CD4-positive, alpha-beta T cell (primary cell): Measurements from ENCODE around the gene GNG5. TPM values are rescaled to one million over a fixed set of nuclear protein-coding genes. Genes with fewer than 3 reads are reported as not detected.

ENCODE experiments used
- ATAC-seq: fragments of 200-7000 bp; cut with Tn5 transposase; one replicate; pipeline ENCODE4 v1.10.0; 2022; ENCODE audit warnings: mild to moderate bottlenecking; ENCODE audit not compliant: poor library complexity
- CTCF ChIA-PET: fragments of 350-600 bp; sonication (Branson Sonifier 250); formaldehyde crosslinking; loops from one replicate; lab custom pipeline; 2021; ENCODE audit warnings: antibody characterized with exemption, inconsistent platforms; lab: Charles Lee
- POLR2A ChIA-PET: fragments of 350-600 bp; sonication (Branson Sonifier 250); formaldehyde crosslinking; loops from one replicate; lab custom pipeline; 2021; ENCODE audit warnings: antibody characterized with exemption, inconsistent platforms; lab: Charles Lee
- DNase-seq, 14 experiments: peaks; one replicate each; pipeline ENCODE4 v3.0.0-alpha.2; 2013 to 2020; ENCODE audit warnings: mixed read lengths in 2 of 14
- H3K27ac ChIP-seq, 2 donors: one replicate each; pipeline versions ENCODE4 v1.5.1 to v1.7.0; 2013; ENCODE audit warnings: low read length in 2 of 2, low read depth in 1 of 2, mild to moderate bottlenecking in 1 of 2
- H3K27me3 ChIP-seq, 2 experiments: 1 replicate in 1 of 2; 2 replicates in 1 of 2; pipeline versions ENCODE4 v1.6.1 to v1.7.0; 2013; ENCODE audit warnings: low read length in 2 of 2, control low read depth in 1 of 2, mild to moderate bottlenecking in 1 of 2, moderate library complexity in 1 of 2; ENCODE audit not compliant: insufficient read depth in 2 of 2, control insufficient read depth in 1 of 2
- H3K36me3 ChIP-seq: one replicate; pipeline ENCODE4 v1.6.1; 2013; ENCODE audit warnings: low read length, control low read depth; ENCODE audit not compliant: insufficient read depth
- H3K4me1 ChIP-seq: one replicate; pipeline ENCODE4 v1.6.1; 2013; ENCODE audit warnings: low read length, control low read depth; ENCODE audit not compliant: insufficient read depth
- H3K4me3 ChIP-seq: one replicate; pipeline ENCODE4 v1.5.1; 2013; ENCODE audit warnings: mild to moderate bottlenecking, low read length, moderate library complexity
- H3K9me3 ChIP-seq, 2 experiments: 1 replicate in 1 of 2; 2 replicates in 1 of 2; pipeline versions ENCODE4 v1.6.1 to v1.7.0; 2013; ENCODE audit warnings: low read length in 2 of 2, mild to moderate bottlenecking in 2 of 2, control low read depth in 1 of 2, moderate library complexity in 1 of 2; ENCODE audit not compliant: control insufficient read depth in 1 of 2, insufficient read depth in 1 of 2
- H3K27ac Mint-ChIP-seq: one replicate; pipeline ENCODE4 v1.8.0; 2020; ENCODE audit warnings: mixed read lengths
- H3K27me3 Mint-ChIP-seq: one replicate; pipeline ENCODE4 v1.8.0; 2021; ENCODE audit warnings: mixed read lengths
- H3K36me3 Mint-ChIP-seq: one replicate; pipeline ENCODE4 v1.8.0; 2021; ENCODE audit warnings: low read depth, mixed read lengths
- H3K4me1 Mint-ChIP-seq: one replicate; pipeline ENCODE4 v1.8.0; 2021; ENCODE audit warnings: low read depth, mixed read lengths
- H3K4me3 Mint-ChIP-seq: one replicate; pipeline ENCODE4 v1.8.0; 2020; ENCODE audit warnings: mild to moderate bottlenecking, mixed read lengths
- H3K9me3 Mint-ChIP-seq: one replicate; pipeline ENCODE4 v1.8.0; 2020; ENCODE audit warnings: mixed read lengths
- intact Hi-C, 2 experiments: fragments of 100-400 bp; cut with DNase I in 1 of 2; cut with micrococcal nuclease in 1 of 2; formaldehyde crosslinking; loops; one replicate each; pipeline versions ENCODE4 v1.15.1 to v1.9.0; 2023 to 2025; cut with DNase I, micrococcal nuclease
- total RNA-seq, 174 experiments: library from RNA in 2 of 174; stranded (reverse) in 2 of 174; gene quantifications; one replicate each; pipeline ENCODE4 v1.2.3 and lab custom pipeline; 2021 to 2026
- TF ChIP-seq, protein P1 (sequence below): fragments of 200-600 bp; IDR thresholded peaks from one replicate; pipeline ENCODE4 v1.8.0; 2022; ENCODE audit warnings: antibody characterized with exemption, mild to moderate bottlenecking

Gene GNG5
- total RNA-seq, 2 experiments from 2014 or later = 23.6 to 24.6 TPM

- Histone ChIP-seq H3K4me3 (no peak overlapping the region), H3K36me3 (peaks cover 79% of the 10 kb centered on the region), H3K27me3 (no peaks in the 10 kb centered on the region), H3K27ac (no peak overlapping the region), H3K4me1 (no peaks in the 10 kb centered on the region), H3K9me3 (no peaks in the 10 kb centered on the region)
- H3K4me3 Mint-ChIP-seq = no peak overlapping the region
- H3K27ac Mint-ChIP-seq = no peak overlapping the region
- CTCF ChIA-PET = no interaction called here
- no peak for DNase-seq
- intact Hi-C loops = no loop called here
- TF ChIP-seq, protein P1, sequence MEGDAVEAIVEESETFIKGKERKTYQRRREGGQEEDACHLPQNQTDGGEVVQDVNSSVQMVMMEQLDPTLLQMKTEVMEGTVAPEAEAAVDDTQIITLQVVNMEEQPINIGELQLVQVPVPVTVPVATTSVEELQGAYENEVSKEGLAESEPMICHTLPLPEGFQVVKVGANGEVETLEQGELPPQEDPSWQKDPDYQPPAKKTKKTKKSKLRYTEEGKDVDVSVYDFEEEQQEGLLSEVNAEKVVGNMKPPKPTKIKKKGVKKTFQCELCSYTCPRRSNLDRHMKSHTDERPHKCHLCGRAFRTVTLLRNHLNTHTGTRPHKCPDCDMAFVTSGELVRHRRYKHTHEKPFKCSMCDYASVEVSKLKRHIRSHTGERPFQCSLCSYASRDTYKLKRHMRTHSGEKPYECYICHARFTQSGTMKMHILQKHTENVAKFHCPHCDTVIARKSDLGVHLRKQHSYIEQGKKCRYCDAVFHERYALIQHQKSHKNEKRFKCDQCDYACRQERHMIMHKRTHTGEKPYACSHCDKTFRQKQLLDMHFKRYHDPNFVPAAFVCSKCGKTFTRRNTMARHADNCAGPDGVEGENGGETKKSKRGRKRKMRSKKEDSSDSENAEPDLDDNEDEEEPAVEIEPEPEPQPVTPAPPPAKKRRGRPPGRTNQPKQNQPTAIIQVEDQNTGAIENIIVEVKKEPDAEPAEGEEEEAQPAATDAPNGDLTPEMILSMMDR = no peak
- H3K36me3 Mint-ChIP-seq = peaks cover 94% of the 10 kb centered on the region
- no peaks in the 10 kb centered on the region for H3K27me3 Mint-ChIP-seq
- ATAC-seq = no peak
- POLR2A ChIA-PET = interaction anchor here (1.0 kb wide), 1 partner anchor 9 kb away, joined by 3 read pairs; no protein-coding TSS in a partner anchor
- H3K4me1 Mint-ChIP-seq = peaks cover 34% of the 10 kb centered on the region
- no peaks in the 10 kb centered on the region for H3K9me3 Mint-ChIP-seq
Observed at GRCh38 chr1:84496498-84496897, 9.9 kb downstream of the GNG5 start.

DNA sequence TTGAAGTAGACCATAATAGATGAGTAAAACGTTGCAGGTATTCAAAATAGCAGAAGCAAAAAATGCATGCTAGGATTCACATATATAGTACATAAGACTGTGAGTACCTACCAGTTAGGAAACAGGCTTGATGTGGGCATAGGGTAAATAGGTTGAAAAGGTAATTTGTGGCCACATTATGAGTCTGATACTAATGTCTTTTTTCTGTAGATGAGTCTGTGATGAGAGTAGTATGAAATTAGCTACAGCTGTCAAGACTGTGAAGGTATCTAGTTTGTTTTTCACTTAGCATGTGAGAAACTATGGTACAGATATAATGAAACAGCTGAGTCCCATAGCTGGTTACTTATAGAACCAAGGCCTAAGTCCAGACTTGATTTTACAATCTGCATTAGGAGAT lies 12.6 kb downstream of the GNG5 start:
- no peaks in the 10 kb centered on the region for H3K27me3 ChIP-seq
- TF ChIP-seq, protein P1 = no peak
- ChIA-PET POLR2A (interaction anchor here (2.4 kb wide), 1 partner anchor 12 kb away, joined by 14 read pairs; the partner anchor contains the start of genes GNG5 and SPATA1), CTCF (no interaction called here)
- Mint-ChIP-seq H3K4me1 (peaks cover 25% of the 10 kb centered on the region), H3K27ac (peak overlapping the region; percentile 31), H3K27me3 (no peaks in the 10 kb centered on the region), H3K4me3 (no peak overlapping the region), H3K36me3 (peaks cover 94% of the 10 kb centered on the region), H3K9me3 (no peaks in the 10 kb centered on the region)
- no peaks in the 10 kb centered on the region for H3K9me3 ChIP-seq
- H3K36me3 ChIP-seq = peaks cover 89% of the 10 kb centered on the region
- intact Hi-C loops = no loop called here
- DNase-seq = no peak
- H3K27ac ChIP-seq = no peak overlapping the region
- no peaks in the 10 kb centered on the region for H3K4me1 ChIP-seq
- H3K4me3 ChIP-seq = no peak overlapping the region
- ATAC-seq = no peak

- Histone ChIP-seq H3K4me3 (no peak overlapping the region), H3K36me3 (peaks cover 81% of the 10 kb centered on the region), H3K27ac (no peak overlapping the region), H3K27me3 (no peaks in the 10 kb centered on the region), H3K4me1 (no peaks in the 10 kb centered on the region), H3K9me3 (no peaks in the 10 kb centered on the region)
- CTCF ChIA-PET = no interaction called here
- ATAC-seq = no peak
- DNase-seq = no peak
- Mint-ChIP-seq H3K36me3 (peaks cover 93% of the 10 kb centered on the region), H3K27me3 (no peaks in the 10 kb centered on the region), H3K4me1 (peaks cover 24% of the 10 kb centered on the region), H3K9me3 (no peaks in the 10 kb centered on the region), H3K4me3 (no peak overlapping the region), H3K27ac (no peak overlapping the region)
- intact Hi-C loops = no loop called here
- TF ChIP-seq, protein P1 = no peak
- POLR2A ChIA-PET = no interaction called here
Observed at GRCh38 chr1:84492726-84493125, 13.7 kb downstream of the GNG5 start.
